Measurements from ENCODE around the gene CCDC170. TPM values are rescaled to one million over a fixed set of nuclear protein-coding genes. Genes with fewer than 3 reads are reported as not detected.
"Not testable (repeated sequence)": the region's sequence is repeated elsewhere in the genome, so short reads cannot be mapped to it uniquely, and the experiment has no call there.

The CCDC170 gene, protein sequence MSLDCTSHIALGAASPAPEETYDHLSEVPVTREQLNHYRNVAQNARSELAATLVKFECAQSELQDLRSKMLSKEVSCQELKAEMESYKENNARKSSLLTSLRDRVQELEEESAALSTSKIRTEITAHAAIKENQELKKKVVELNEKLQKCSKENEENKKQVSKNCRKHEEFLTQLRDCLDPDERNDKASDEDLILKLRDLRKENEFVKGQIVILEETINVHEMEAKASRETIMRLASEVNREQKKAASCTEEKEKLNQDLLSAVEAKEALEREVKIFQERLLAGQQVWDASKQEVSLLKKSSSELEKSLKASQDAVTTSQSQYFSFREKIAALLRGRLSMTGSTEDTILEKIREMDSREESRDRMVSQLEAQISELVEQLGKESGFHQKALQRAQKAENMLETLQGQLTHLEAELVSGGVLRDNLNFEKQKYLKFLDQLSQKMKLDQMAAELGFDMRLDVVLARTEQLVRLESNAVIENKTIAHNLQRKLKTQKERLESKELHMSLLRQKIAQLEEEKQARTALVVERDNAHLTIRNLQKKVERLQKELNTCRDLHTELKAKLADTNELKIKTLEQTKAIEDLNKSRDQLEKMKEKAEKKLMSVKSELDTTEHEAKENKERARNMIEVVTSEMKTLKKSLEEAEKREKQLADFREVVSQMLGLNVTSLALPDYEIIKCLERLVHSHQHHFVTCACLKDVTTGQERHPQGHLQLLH
- total RNA-seq: not detected in 2 replicates

DNA sequence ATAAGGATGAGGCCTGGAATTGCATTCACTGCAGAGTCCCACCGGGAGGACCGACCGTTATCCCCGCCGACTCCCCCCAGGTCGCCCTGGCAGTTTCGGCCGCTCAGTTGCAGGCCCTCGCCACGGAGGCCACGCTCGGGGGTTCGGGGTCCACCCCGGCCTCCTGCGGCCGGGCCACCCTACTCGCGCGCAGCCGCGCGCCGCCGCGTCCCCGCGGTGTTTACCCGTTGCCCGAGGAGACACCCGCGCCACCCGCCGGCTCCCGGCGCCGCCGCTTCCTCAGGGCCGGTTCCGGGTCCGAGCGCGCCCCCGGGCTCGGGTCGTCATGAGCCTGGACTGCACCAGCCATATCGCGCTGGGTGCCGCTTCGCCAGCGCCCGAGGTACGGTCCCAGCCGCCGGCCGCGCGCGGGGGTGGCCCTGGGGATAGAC, at the start of gene CCDC170:
Gene CCDC170 (plus strand): TSS at position 214 of the 431 bp plus-strand sequence. CDS start 112 bp downstream, at position 326.
- H3K27me3 ChIP-seq (ENCODE audit: control insufficient read depth, insufficient read depth, low read length): peaks cover 2% of the 10 kb centered on the region
- TF ChIP-seq, protein P1, sequence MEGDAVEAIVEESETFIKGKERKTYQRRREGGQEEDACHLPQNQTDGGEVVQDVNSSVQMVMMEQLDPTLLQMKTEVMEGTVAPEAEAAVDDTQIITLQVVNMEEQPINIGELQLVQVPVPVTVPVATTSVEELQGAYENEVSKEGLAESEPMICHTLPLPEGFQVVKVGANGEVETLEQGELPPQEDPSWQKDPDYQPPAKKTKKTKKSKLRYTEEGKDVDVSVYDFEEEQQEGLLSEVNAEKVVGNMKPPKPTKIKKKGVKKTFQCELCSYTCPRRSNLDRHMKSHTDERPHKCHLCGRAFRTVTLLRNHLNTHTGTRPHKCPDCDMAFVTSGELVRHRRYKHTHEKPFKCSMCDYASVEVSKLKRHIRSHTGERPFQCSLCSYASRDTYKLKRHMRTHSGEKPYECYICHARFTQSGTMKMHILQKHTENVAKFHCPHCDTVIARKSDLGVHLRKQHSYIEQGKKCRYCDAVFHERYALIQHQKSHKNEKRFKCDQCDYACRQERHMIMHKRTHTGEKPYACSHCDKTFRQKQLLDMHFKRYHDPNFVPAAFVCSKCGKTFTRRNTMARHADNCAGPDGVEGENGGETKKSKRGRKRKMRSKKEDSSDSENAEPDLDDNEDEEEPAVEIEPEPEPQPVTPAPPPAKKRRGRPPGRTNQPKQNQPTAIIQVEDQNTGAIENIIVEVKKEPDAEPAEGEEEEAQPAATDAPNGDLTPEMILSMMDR (IDR thresholded peaks at IDR 0.05; ENCODE audit: insufficient read depth, low read length, severe bottlenecking): no peak
- DNase-seq (ENCODE audit: low read depth) (no peak), FAIRE-seq (no peak)
- H3K4me3 ChIP-seq (ENCODE audit: low read depth, low read length): peak within 1 kb of the TSS; percentile 43
- no peaks in the 10 kb centered on the region for H3K36me3 ChIP-seq (ENCODE audit: control insufficient read depth, insufficient read depth, low read length)

DNA sequence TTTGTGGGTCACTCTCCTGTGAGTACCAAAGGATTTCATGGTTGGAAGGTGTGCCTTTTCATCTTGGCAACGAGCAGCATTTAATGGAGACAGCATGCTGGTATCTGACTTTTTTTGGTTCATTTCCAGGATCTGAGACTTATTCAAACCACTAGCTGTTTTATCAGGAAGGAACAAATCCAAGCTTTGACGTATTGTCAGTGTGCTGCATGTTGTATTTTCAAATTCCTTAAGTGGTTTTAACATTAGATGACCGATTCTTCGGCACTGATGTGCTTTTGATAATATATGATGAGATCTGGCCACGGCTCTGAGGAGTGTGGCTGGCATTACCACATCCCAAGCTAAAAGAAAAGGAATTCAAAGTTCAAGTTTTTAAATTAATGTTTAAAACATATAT, 48.3 kb upstream of the CCDC170 start:
- Histone ChIP-seq H3K4me3 (ENCODE audit: low read depth, low read length) (no peak overlapping the region), H3K27me3 (ENCODE audit: control insufficient read depth, insufficient read depth, low read length) (no peaks in the 10 kb centered on the region), H3K36me3 (ENCODE audit: control insufficient read depth, insufficient read depth, low read length) (peaks cover 3% of the 10 kb centered on the region)
- FAIRE-seq: no peak
- no peak for DNase-seq (ENCODE audit: low read depth)
- TF ChIP-seq, protein P1 (IDR thresholded peaks at IDR 0.05; ENCODE audit: insufficient read depth, low read length, severe bottlenecking): no peak

DNA sequence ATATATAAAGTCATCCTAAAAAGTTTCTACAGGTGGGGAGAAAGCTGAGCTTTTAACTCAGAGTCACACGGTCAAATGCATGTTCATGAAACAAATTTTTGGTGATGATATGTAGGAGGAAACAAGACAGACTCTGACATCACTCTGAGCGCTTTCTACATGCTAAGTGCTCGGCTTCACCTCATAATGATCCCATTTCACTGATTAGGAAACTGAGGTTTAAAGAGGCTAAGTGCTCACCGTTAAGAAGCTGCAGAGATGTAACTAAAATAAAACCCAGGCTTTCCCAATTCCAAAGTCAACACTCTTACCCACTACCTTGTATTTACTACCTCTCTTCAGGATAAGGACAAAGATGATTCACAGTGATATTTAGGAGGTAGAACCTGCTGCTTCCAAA, 46.6 kb upstream of the CCDC170 start:
- no peaks in the 10 kb centered on the region for H3K27me3 ChIP-seq (ENCODE audit: control insufficient read depth, insufficient read depth, low read length)
- TF ChIP-seq, protein P1 (IDR thresholded peaks at IDR 0.05; ENCODE audit: insufficient read depth, low read length, severe bottlenecking): no peak
- FAIRE-seq (no peak), DNase-seq (ENCODE audit: low read depth) (no peak)
- H3K36me3 ChIP-seq (ENCODE audit: control insufficient read depth, insufficient read depth, low read length): peaks cover 2% of the 10 kb centered on the region
- H3K4me3 ChIP-seq (ENCODE audit: low read depth, low read length): no peak overlapping the region

DNA sequence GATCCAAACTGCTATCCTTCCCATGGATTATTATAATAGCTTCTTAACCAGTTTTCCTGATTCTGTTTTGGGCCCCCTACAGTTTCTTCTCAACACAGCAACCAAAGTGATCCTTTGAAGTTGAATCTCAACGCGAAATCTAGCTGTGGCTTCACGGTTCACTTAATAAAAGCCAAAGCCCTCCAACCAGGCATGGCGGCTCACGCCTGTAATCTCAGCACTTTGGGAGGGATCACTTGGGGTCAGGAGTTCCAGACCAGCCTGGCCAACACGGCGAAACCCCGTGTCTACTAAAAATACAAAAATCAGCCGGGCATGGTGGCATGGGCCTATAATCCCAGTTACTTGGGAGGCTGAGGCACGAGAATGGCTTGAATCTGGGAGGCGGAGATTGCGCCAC, 45.2 kb upstream of the CCDC170 start:
- Histone ChIP-seq H3K27me3 (ENCODE audit: control insufficient read depth, insufficient read depth, low read length) (no peaks in the 10 kb centered on the region), H3K4me3 (ENCODE audit: low read depth, low read length) (no peak overlapping the region), H3K36me3 (ENCODE audit: control insufficient read depth, insufficient read depth, low read length) (peaks cover 2% of the 10 kb centered on the region)
- DNase-seq (ENCODE audit: low read depth): no peak
- no peak for FAIRE-seq
- TF ChIP-seq, protein P1 (IDR thresholded peaks at IDR 0.05; ENCODE audit: insufficient read depth, low read length, severe bottlenecking): no peak

DNA sequence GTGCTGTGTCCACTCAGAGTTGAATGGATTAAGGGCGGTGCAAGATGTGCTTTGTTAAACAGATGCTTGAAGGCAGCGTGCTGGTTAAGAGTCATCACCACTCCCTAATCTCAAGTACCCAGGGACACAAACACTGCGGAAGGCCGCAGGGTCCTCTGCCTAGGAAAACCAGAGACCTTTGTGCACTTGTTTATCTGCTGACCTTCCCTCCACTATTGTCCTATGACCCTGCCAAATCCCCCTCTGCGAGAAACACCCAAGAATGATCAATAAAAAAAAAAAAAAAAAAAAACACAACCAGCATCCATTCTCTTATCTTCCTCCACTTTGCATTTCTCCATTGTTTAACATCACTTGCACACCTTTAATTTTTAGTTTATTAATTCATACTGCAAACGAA, 42.9 kb upstream of the CCDC170 start:
- FAIRE-seq; H3K36me3 ChIP-seq (ENCODE audit: control insufficient read depth, insufficient read depth, low read length); DNase-seq (ENCODE audit: low read depth); H3K27me3 ChIP-seq (ENCODE audit: control insufficient read depth, insufficient read depth, low read length): not testable (repeated sequence)
- H3K4me3 ChIP-seq (ENCODE audit: low read depth, low read length): peak overlapping the region; percentile 97

DNA sequence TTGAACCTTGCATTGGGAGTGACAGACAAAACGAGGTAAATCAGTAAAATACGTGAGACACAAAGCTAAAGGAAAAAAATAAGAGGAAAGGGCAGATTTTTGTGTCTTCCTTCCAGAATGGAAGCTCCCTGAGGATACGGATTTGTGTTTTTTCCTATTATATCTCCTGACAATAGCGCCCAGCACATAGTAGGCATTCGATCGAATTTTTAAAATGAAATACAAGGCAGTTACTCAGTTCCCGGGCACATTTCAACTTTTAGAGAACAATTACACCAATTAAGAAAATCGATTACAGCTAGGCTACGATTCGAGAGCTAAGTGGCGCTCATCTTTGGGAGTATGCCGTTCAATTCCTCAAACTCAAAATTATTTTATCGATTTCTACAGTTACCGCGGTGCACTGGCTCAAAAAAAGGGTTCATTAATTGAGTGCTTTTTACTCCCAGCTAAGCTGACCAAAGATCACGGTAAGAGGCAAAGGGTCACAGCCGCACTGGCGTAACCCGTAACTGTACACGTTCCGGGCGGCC, 42.3 kb upstream of the CCDC170 start:
- TF ChIP-seq, protein P1 (IDR thresholded peaks at IDR 0.05; ENCODE audit: insufficient read depth, low read length, severe bottlenecking): no peak
- no peaks in the 10 kb centered on the region for H3K27me3 ChIP-seq (ENCODE audit: control insufficient read depth, insufficient read depth, low read length)
- DNase-seq (ENCODE audit: low read depth) (no peak), FAIRE-seq (no peak)
- no peaks in the 10 kb centered on the region for H3K36me3 ChIP-seq (ENCODE audit: control insufficient read depth, insufficient read depth, low read length)
- peak overlapping the region; percentile 97 for H3K4me3 ChIP-seq (ENCODE audit: low read depth, low read length)
